ENCODE data around the gene PRORP.
"Not testable (repeated sequence)": the region's sequence is repeated elsewhere in the genome, so short reads cannot be mapped to it uniquely, and the experiment has no call there.

PRORP gene

GRCh38 chr14:35140718-35141581, 18.6 kb downstream of the PRORP start:
- peak; percentile 56 for DNase-seq

GRCh38 chr14:35144029-35144428, 21.7 kb downstream of the PRORP start:
- DNase-seq: no peak

DNA sequence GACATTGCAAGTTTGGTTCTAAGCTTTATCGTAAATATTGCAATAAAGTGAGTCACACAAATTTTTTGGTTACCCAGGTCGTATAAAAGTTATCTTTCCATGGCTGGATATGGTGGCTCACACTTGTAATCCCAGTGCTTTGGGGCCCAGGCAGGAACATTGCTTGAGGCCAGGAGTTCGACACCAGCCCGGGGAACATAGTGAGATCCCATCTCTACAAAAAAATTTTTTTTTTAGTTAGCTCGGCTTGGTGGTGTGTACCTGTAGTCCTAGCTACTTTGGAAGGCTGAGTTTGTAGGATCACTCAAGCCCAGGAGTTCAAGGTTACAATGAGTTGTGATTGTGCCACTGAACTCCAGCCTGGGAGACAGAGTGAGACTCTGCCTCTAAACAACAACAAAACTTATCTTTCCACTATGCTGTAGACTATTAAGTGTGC, 24.4 kb downstream of the PRORP start:
- no peak for DNase-seq

DNA sequence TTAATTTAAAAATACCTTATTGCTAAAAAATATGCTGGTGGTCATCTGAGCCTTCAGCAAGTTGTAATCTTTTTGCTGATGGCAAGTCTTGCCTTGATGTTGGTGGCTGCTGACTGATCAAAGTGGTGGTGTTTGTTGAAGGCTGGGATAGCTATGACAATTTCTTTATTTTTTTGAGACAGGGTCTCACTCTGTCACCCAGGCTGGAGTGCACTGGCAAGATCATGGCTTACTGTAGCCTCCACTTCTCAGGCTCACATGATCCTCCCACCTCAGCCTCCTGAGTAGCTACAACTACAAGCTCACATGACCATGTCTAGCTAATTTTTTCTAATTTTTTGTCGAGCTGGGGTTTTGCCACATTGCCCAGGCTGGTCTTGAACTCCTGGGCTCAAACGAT, 24.8 kb downstream of the PRORP start:
- DNase-seq: no peak

DNA sequence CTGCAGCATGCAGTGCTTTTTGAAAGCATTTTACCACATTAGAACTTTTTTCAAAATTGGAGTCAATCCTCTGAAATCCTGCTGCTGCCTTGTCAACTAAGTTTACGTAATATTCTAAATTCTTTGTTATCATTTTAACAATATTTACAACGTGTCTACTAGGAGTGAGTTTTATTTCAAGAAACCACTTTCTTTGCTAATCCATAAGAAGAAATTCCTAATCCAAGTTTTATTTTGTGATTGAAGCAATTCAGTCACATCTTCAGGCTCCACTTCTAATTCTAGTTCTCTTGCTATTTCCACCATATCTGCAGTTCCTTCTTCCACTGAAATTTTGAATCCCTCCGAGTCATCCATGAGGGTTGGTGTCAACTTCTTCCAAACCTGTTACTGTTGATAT, 25.4 kb downstream of the PRORP start:
- DNase-seq: no peak

DNA sequence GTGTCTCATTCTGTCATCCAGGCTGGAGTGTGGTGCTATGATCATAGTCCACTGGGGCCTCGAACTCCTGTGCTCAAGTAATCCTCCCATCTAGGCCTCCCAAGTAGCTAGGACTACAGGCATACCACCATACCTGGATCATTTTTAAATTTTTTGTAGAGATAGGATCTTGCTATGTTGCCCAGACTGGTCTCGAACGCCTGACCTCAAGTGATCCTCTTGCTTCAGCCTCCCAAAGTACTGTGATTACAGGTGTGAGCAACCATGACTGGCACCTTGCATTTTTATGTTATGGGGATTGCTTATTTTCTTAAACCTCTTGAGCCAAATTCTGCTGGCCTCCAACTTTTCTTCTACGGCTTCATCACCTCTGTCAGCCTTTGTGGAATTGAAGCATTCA, 26.9 kb downstream of the PRORP start:
- DNase-seq: no peak

DNA sequence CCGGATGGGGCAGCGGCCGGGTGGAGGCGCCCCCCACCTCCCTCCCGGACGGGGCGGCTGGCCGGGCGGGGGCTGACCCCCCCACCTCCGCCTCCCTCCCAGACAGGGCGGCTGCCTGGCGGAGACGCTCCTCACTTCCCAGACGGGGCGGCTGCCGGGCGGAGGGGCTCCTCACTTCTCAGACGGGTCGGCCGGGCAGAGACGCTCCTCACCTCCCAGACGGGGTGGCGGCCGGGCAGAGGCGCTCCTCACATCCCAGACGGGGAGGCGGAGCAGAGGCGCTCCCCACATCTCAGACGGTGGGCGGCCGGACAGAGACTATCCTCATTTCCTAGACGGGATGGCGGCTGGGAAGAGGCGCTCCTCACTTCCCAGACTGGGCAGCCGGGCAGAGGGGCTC, 30.2 kb downstream of the PRORP start:
- DNase-seq: not testable (repeated sequence)

DNA sequence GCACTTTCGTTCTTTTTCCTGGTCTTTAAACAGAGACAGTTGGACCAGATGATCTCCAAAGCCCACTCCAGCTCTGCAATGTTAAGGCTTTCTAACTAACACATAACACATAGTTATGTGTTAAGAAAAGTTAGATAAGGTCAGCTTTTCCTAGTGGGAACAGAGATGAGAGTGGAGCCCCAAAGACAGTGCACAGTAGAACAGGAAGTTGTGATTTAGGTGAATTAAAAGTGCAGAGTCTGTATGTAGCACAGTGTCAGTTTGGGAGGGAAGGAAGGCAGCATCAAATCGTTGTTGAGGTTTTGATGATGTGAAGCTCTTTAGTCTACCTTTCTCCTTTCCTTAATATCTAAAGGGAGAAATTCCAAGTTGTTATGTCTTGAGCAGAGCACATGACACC, 31.7 kb downstream of the PRORP start:
- no peak for DNase-seq

DNA sequence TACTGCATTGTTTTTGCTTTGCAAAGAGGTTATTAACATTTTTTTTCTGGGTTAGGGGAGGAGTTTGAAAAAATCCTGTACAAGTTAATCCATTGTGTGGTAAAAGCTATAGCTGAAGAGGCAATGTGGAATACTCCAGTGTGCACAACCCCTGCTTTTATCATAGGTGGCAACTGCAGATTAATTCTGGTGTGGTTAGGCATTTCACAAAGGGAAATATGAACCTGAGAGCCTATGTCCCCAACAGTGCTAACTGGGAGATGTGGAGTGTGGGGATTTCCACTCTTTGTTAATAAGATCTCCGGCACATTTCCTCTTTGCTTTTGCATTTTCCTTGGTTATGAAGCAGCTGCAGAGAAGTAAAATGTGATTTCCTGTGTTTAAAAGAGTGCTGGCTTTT, 33.6 kb downstream of the PRORP start:
- DNase-seq: peak; percentile 80

DNA sequence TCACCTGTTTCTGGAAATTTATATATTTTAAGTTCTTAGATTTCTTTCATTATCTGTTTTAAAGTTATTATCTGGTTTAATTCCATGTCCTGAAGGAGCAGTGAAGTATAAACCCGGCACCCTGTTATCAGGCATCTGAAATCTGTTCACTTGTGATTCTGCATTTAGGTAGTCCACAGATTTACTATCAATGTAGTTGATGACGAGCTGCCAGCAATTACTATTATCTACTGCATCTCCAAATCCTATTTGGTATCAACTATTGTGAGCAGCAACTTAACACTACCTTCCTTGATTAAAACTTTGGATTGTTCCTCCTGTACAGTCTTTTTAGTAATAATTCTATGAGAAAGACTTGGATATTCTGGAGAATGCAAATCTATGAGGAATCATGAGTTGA, 36.1 kb downstream of the PRORP start:
- DNase-seq: no peak

GRCh38 chr14:35158951-35159653, 36.8 kb downstream of the PRORP start:
- DNase-seq: no peak

- DNase-seq: peak; percentile 52
These were observed 37.5 kb downstream of the PRORP start for GRCh38 chr14:35159742-35160409.

DNA sequence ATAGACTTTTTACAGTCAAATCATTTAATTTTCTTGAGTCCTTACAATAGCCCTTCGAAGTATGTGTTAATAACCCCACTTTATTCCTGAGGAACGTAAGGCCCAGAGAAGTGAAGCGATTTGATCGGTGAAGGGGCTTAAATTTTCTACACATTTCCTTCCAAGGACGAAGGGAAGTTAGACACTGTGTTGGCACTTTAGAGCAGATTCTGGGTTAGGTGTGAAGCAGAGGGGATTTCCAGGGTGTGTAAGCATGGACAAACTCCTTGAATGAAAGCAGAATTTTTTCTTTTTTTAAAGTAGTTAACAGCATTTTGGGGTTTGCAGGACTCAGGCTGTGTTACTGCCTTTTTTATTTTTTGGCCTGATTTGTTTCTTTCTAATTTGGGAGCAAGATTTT, 38.9 kb downstream of the PRORP start:
- no peak for DNase-seq

DNA sequence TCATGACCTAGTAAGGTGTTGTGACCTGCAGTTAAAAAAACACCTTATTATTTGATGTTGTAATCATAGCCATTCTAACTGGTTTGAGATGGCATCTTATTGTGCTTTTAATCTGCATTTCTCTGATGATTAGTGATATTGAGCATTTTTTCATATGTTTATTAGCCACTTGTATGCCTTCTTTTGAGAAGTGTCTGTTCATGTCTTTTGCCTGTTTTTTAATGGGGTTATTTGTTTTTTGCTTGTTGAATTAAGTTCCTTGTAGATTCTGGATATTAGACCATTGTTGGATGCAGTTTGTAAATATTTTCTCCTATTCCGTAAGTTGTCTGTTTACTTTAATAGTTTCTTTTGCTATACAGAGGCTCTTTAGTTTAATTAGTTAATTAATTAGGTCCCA, 41.0 kb downstream of the PRORP start:
- no peak for DNase-seq

- no peak for DNase-seq
These were observed 42.5 kb downstream of the PRORP start for GRCh38 chr14:35164849-35165248.

GRCh38 chr14:35167496-35167895, 45.1 kb downstream of the PRORP start:
- no peak for DNase-seq
